WTC11 (cell line): ENCODE results near the gene EYS. TPM values are rescaled to one million over a fixed set of nuclear protein-coding genes. Genes with fewer than 3 reads are reported as not detected.

Source experiments
- ATAC-seq: fragments of 200-7000 bp; cut with Tn5 transposase; 2 replicates; pipeline ENCODE4 v1.10.0; 2021; ENCODE audit warnings: mild to moderate bottlenecking, moderate library complexity
- CTCF ChIA-PET: fragments of 300-600 bp; sonication (Branson Sonifier 250); formaldehyde crosslinking; loops from one replicate; lab custom pipeline; 2021; ENCODE audit warnings: antibody characterized with exemption; lab: Charles Lee
- POLR2A ChIA-PET: fragments of 350-600 bp; sonication (Branson Sonifier 250); formaldehyde crosslinking; loops from one replicate; lab custom pipeline; 2021; ENCODE audit warnings: antibody characterized with exemption; lab: Charles Lee
- DNase-seq: peaks from one replicate; pipeline ENCODE4 v3.0.0; 2021; ENCODE audit warnings: low spot score
- H3K27ac Mint-ChIP-seq: 2 replicates; pipeline ENCODE4 v1.8.0; 2021; ENCODE audit warnings: mixed read lengths
- H3K27me3 Mint-ChIP-seq: 2 replicates; pipeline ENCODE4 v1.8.0; 2021; ENCODE audit warnings: low read depth, mild to moderate bottlenecking, moderate library complexity, mixed read lengths
- H3K36me3 Mint-ChIP-seq: 2 replicates; pipeline ENCODE4 v1.8.0; 2021; ENCODE audit warnings: mixed read lengths
- H3K4me1 Mint-ChIP-seq: 2 replicates; pipeline ENCODE4 v1.8.0; 2022; ENCODE audit warnings: mixed read lengths
- H3K4me3 Mint-ChIP-seq: 2 replicates; pipeline ENCODE4 v1.8.0; 2021; ENCODE audit warnings: mild to moderate bottlenecking, moderate library complexity, mixed read lengths
- H3K9me3 Mint-ChIP-seq: 2 replicates; pipeline ENCODE4 v1.8.0; 2021; ENCODE audit warnings: mixed read lengths
- ATF1 ChIP-seq: sonication (generic); formaldehyde crosslinking; IDR thresholded peaks from 2 replicates; pipeline ENCODE4 v1.8.1; 2023; ENCODE audit warnings: mild to moderate bottlenecking, moderate library complexity, missing genetic modification reagents
- ATF3 ChIP-seq: sonication (generic); formaldehyde crosslinking; conservative IDR thresholded peaks from 2 replicates; pipeline ENCODE4 v1.8.1; 2022; ENCODE audit warnings: mild to moderate bottlenecking, missing genetic modification reagents
- CBFB ChIP-seq: sonication (generic); formaldehyde crosslinking; IDR thresholded peaks from 2 replicates; pipeline ENCODE4 v1.8.1; 2022; ENCODE audit warnings: mild to moderate bottlenecking, low read depth, missing genetic modification reagents
- CDX4 ChIP-seq: fragments of 250-450 bp; sonication (Bioruptor Pico); IDR thresholded peaks from 2 replicates; pipeline ENCODE4 v1.9.0; 2021; ENCODE audit warnings: moderate library complexity, mild to moderate bottlenecking, inconsistent platforms, borderline replicate concordance
- CREM ChIP-seq: sonication (generic); formaldehyde crosslinking; IDR thresholded peaks from 2 replicates; pipeline ENCODE4 v1.8.1; 2022; ENCODE audit warnings: mild to moderate bottlenecking, missing genetic modification reagents, moderate library complexity
- E2F4 ChIP-seq: sonication (generic); formaldehyde crosslinking; IDR thresholded peaks from 2 replicates; pipeline ENCODE4 v1.8.1; 2022; ENCODE audit warnings: low read depth, mild to moderate bottlenecking, moderate library complexity, missing genetic modification reagents, borderline replicate concordance
- ELF4 ChIP-seq: sonication (generic); formaldehyde crosslinking; IDR thresholded peaks from 2 replicates; pipeline ENCODE4 v1.8.1; 2022; ENCODE audit warnings: low read depth, mild to moderate bottlenecking, moderate library complexity, missing genetic modification reagents
- FOXP1 ChIP-seq: sonication (generic); formaldehyde crosslinking; IDR thresholded peaks from 2 replicates; pipeline ENCODE4 v1.8.0; 2022; ENCODE audit warnings: missing genetic modification reagents, mild to moderate bottlenecking, moderate library complexity, borderline replicate concordance
- HMGXB4 ChIP-seq: sonication (generic); formaldehyde crosslinking; IDR thresholded peaks from 2 replicates; pipeline ENCODE4 v1.8.1; 2023; ENCODE audit warnings: mild to moderate bottlenecking, moderate library complexity, missing genetic modification reagents
- JAZF1 ChIP-seq: fragments of 250-450 bp; sonication (Bioruptor Pico); IDR thresholded peaks from 2 replicates; pipeline ENCODE4 v1.9.0; 2021; ENCODE audit warnings: moderate library complexity, mild to moderate bottlenecking, inconsistent platforms
- JUN ChIP-seq: sonication (generic); formaldehyde crosslinking; IDR thresholded peaks from 2 replicates; pipeline ENCODE4 v1.8.0; 2023; ENCODE audit warnings: mild to moderate bottlenecking, missing genetic modification reagents
- MXD4 ChIP-seq: fragments of 250-450 bp; sonication (Bioruptor Pico); IDR thresholded peaks from 2 replicates; pipeline ENCODE4 v1.8.0; 2021; ENCODE audit warnings: mild to moderate bottlenecking, moderate library complexity, borderline replicate concordance
- MYBL2 ChIP-seq: sonication (generic); formaldehyde crosslinking; IDR thresholded peaks from 2 replicates; pipeline ENCODE4 v1.8.1; 2023; ENCODE audit warnings: mild to moderate bottlenecking, moderate library complexity, missing genetic modification reagents
- NR1H2 ChIP-seq: sonication (generic); formaldehyde crosslinking; IDR thresholded peaks from 2 replicates; pipeline ENCODE4 v1.9.0; 2021; ENCODE audit warnings: mild to moderate bottlenecking, moderate library complexity, missing genetic modification reagents
- OVOL2 ChIP-seq: fragments of 250-450 bp; sonication (Bioruptor Pico); IDR thresholded peaks from 2 replicates; pipeline ENCODE4 v1.9.0; 2021; ENCODE audit warnings: mild to moderate bottlenecking, borderline replicate concordance
- RELA ChIP-seq: sonication (generic); formaldehyde crosslinking; IDR thresholded peaks from 2 replicates; pipeline ENCODE4 v1.8.1; 2022; ENCODE audit warnings: missing genetic modification reagents, mild to moderate bottlenecking, borderline replicate concordance
- SMAD4 ChIP-seq: sonication (generic); formaldehyde crosslinking; IDR thresholded peaks from 2 replicates; pipeline ENCODE4 v1.8.0; 2022; ENCODE audit warnings: mild to moderate bottlenecking, missing genetic modification reagents
- TEAD1 ChIP-seq: sonication (generic); formaldehyde crosslinking; IDR thresholded peaks from 2 replicates; pipeline ENCODE4 v1.8.0; 2022; ENCODE audit warnings: mild to moderate bottlenecking, missing genetic modification reagents
- ZBTB43 ChIP-seq: sonication (generic); formaldehyde crosslinking; IDR thresholded peaks from 2 replicates; pipeline ENCODE4 v1.8.1; 2023; ENCODE audit warnings: mild to moderate bottlenecking, missing genetic modification reagents
- ZMAT4 ChIP-seq: fragments of 250-450 bp; sonication (Bioruptor Pico); IDR thresholded peaks from 2 replicates; pipeline ENCODE4 v1.9.0; 2021; ENCODE audit warnings: mild to moderate bottlenecking
- ZNF281 ChIP-seq: sonication (generic); formaldehyde crosslinking; IDR thresholded peaks from 2 replicates; pipeline ENCODE4 v1.8.0; 2023; ENCODE audit warnings: mild to moderate bottlenecking, missing genetic modification reagents
- ZNF396 ChIP-seq: fragments of 250-450 bp; sonication (Bioruptor Pico); IDR thresholded peaks from 2 replicates; pipeline ENCODE4 v1.8.0; 2021; ENCODE audit warnings: mild to moderate bottlenecking, moderate library complexity, borderline replicate concordance
- ZNF425 ChIP-seq: fragments of 250-450 bp; sonication (Bioruptor Pico); conservative IDR thresholded peaks from 2 replicates; pipeline ENCODE4 v1.9.0; 2021; ENCODE audit warnings: mild to moderate bottlenecking
- total RNA-seq: library from RNA; stranded (reverse); gene quantifications from 3 replicates; pipeline ENCODE4 v1.2.3, GENCODE V29; 2021

Gene EYS
- total RNA-seq, 1 experiment from 2014 or later, result not detected

- TF ChIP-seq ZNF425 (CRISPR knock-in tag), result no peak
- TF ChIP-seq ZBTB43 (CRISPR knock-in tag), result no peak
- TF ChIP-seq ATF3, result no peak
- TF ChIP-seq ZNF281, result no peak
- TF ChIP-seq OVOL2 (CRISPR knock-in tag), result no peak
Measured at GRCh38 chr6:65280060-65280459, 427.0 kb downstream of the EYS start (continued).

- Mint-ChIP-seq H3K4me1 (peaks cover 14% of the 10 kb centered on the region), H3K27ac (no peak overlapping the region), H3K36me3 (peaks cover 20% of the 10 kb centered on the region), H3K9me3 (peaks cover 34% of the 10 kb centered on the region), H3K27me3 (no peaks in the 10 kb centered on the region), H3K4me3 (no peak overlapping the region)
- no peak for ATAC-seq
- DNase-seq, result no peak
- CTCF ChIA-PET, result no interaction called here
- TF ChIP-seq JAZF1 (CRISPR knock-in tag), result no peak
- no peak for TF ChIP-seq SMAD4 (CRISPR knock-in tag)
- TF ChIP-seq E2F4, result no peak
- no peak for TF ChIP-seq FOXP1
- no peak for TF ChIP-seq MYBL2 (CRISPR knock-in tag)
- TF ChIP-seq TEAD1 (CRISPR knock-in tag), result no peak
- TF ChIP-seq NR1H2 (CRISPR knock-in tag), result no peak
- no peak for TF ChIP-seq HMGXB4
- no peak for TF ChIP-seq ZNF396
- no peak for TF ChIP-seq CREM (CRISPR knock-in tag)
- POLR2A ChIA-PET, result no interaction called here
Measured at GRCh38 chr6:65262241-65262640, 444.8 kb downstream of the EYS start.

GRCh38 chr6:65259982-65260381 is 447.0 kb downstream of the EYS start:
- Mint-ChIP-seq H3K9me3 (peaks cover 38% of the 10 kb centered on the region), H3K27ac (peak overlapping the region; percentile 60; the same call in 1 of the 2 replicates), H3K4me1 (peaks cover 14% of the 10 kb centered on the region), H3K36me3 (peaks cover 28% of the 10 kb centered on the region), H3K27me3 (peaks cover 3% of the 10 kb centered on the region; the same call in 1 of the 2 replicates), H3K4me3 (no peak overlapping the region)
- ATAC-seq, result no peak; the same call in 1 of the 2 replicates
- CTCF ChIA-PET, result no interaction called here
- no peak for DNase-seq
- POLR2A ChIA-PET, result no interaction called here
- TF ChIP-seq JUN (CRISPR knock-in tag), result no peak
- no peak for TF ChIP-seq MXD4 (CRISPR knock-in tag)
- no peak for TF ChIP-seq CBFB
- no peak for TF ChIP-seq ZBTB43 (CRISPR knock-in tag)
- no peak for TF ChIP-seq ZMAT4 (CRISPR knock-in tag)
- no peak for TF ChIP-seq CDX4 (CRISPR knock-in tag)
- TF ChIP-seq RELA, result no peak
- no peak for TF ChIP-seq ATF1 (CRISPR knock-in tag)
- TF ChIP-seq ELF4, result no peak
